Measurements from ENCODE around the gene ACOX2.

The ACOX2 gene

GRCh38 chr3:58502872-58503271 is 34.1 kb downstream of the ACOX2 start:
- no peak for FAIRE-seq

- FAIRE-seq, result no peak
Observed at GRCh38 chr3:58497097-58497496, 39.9 kb downstream of the ACOX2 start.

- FAIRE-seq, result no peak
Observed at GRCh38 chr3:58496206-58496857, 40.7 kb downstream of the ACOX2 start.

GRCh38 chr3:58495101-58495500 is 41.9 kb downstream of the ACOX2 start:
- no peak for FAIRE-seq

- no peak for FAIRE-seq
Observed at GRCh38 chr3:58494107-58494506, 42.9 kb downstream of the ACOX2 start.

GRCh38 chr3:58492494-58492905 is 44.5 kb downstream of the ACOX2 start:
- no peak for FAIRE-seq

GRCh38 chr3:58491506-58492402 is 45.2 kb downstream of the ACOX2 start, which contains the start of gene KCTD6:
Gene KCTD6, plus strand, starts transcription at chr3:58492096. Its CDS starts 6,660 bp downstream, at chr3:58498756.
- no peak for FAIRE-seq

- no peak for FAIRE-seq
Observed at GRCh38 chr3:58490860-58491501, 46.0 kb downstream of the ACOX2 start.

- FAIRE-seq, result no peak
Observed at GRCh38 chr3:58488967-58489366, 48.0 kb downstream of the ACOX2 start.

GRCh38 chr3:58487140-58487886 is 49.7 kb downstream of the ACOX2 start:
- FAIRE-seq, result no peak

- no peak for FAIRE-seq
Observed at GRCh38 chr3:58485801-58486435, 51.1 kb downstream of the ACOX2 start.

- FAIRE-seq, result no peak
Observed at GRCh38 chr3:58484722-58485069, 52.3 kb downstream of the ACOX2 start.

GRCh38 chr3:58484045-58484721 is 52.8 kb downstream of the ACOX2 start:
- no peak for FAIRE-seq

- FAIRE-seq, result no peak
Observed at GRCh38 chr3:58482917-58483636, 53.9 kb downstream of the ACOX2 start.

GRCh38 chr3:58480309-58480708 is 56.7 kb downstream of the ACOX2 start:
- FAIRE-seq, result no peak

GRCh38 chr3:58478781-58479180 is 58.2 kb downstream of the ACOX2 start:
- no peak for FAIRE-seq

GRCh38 chr3:58474967-58475578 is 61.9 kb downstream of the ACOX2 start:
- FAIRE-seq, result no peak

- FAIRE-seq, result no peak
Observed at GRCh38 chr3:58474348-58474911, 62.6 kb downstream of the ACOX2 start.

GRCh38 chr3:58473275-58473674 is 63.7 kb downstream of the ACOX2 start:
- no peak for FAIRE-seq

Data from TTC549 (cell line).